ENCODE measurements around the gene POU6F2. TPM values are rescaled to one million over a fixed set of nuclear protein-coding genes. Genes with fewer than 3 reads are reported as not detected.
A peak's percentile ranks its signal among the peaks of the same experiment; 100 is the strongest.

Gene POU6F2
- total RNA-seq, 1 donor from 2014 or later: 0.04 TPM

DNA sequence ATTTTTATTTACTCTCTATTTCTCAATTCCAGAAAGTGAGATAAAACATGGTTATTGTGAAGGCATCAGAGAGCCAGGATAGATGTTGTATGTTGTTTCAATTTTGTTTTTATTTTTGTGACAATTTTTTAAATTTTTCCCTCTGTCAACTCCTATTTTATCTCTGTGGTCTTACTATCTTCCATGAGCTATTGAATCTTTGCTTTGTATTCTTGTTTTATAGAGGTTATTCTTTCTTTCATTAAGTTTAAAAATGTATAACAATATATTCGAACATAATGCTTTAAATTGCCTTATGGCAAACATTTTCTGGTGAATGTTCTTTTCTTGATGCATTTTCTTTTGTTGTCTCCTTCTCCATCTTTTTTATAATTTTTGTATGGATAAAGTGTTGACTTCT, 78.4 kb downstream of the POU6F2 start:
- H3K36me3 ChIP-seq (ENCODE audit: control insufficient read depth, insufficient read depth, low read length): no peaks in the 10 kb centered on the region
- no peak for DNase-seq (ENCODE audit: low read depth)
- H3K27me3 ChIP-seq (ENCODE audit: control insufficient read depth, insufficient read depth, low read length): no peaks in the 10 kb centered on the region
- TF ChIP-seq, protein P1, sequence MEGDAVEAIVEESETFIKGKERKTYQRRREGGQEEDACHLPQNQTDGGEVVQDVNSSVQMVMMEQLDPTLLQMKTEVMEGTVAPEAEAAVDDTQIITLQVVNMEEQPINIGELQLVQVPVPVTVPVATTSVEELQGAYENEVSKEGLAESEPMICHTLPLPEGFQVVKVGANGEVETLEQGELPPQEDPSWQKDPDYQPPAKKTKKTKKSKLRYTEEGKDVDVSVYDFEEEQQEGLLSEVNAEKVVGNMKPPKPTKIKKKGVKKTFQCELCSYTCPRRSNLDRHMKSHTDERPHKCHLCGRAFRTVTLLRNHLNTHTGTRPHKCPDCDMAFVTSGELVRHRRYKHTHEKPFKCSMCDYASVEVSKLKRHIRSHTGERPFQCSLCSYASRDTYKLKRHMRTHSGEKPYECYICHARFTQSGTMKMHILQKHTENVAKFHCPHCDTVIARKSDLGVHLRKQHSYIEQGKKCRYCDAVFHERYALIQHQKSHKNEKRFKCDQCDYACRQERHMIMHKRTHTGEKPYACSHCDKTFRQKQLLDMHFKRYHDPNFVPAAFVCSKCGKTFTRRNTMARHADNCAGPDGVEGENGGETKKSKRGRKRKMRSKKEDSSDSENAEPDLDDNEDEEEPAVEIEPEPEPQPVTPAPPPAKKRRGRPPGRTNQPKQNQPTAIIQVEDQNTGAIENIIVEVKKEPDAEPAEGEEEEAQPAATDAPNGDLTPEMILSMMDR (IDR thresholded peaks at IDR 0.05; ENCODE audit: insufficient read depth, low read length, poor library complexity, severe bottlenecking): no peak
- no peak overlapping the region for H3K4me3 ChIP-seq (ENCODE audit: low read depth, low read length)

DNA sequence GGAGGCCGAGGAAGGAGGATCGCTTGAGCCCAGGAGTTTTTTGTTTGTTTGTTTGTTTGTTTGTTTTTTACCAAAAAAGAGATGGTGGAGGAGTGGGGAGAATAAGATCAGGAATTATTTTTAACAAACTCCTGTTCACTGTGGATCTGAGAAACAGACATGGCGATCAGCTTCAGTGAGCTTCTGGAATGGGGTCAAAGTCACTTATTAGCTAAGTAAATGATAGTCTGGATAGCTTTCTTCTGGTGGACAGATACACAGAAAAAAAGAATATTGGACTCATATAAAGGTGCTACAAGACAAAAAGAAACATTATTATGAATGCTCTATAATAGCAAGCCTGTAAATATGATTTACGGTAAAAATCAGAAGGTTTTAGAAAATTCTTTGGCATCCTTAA, 85.1 kb downstream of the POU6F2 start:
- TF ChIP-seq, protein P1 (IDR thresholded peaks at IDR 0.05; ENCODE audit: insufficient read depth, low read length, poor library complexity, severe bottlenecking): no peak
- peak; percentile 26 for DNase-seq (ENCODE audit: low read depth)
- H3K4me3 ChIP-seq (ENCODE audit: low read depth, low read length): no peak overlapping the region
- H3K27me3 ChIP-seq (ENCODE audit: control insufficient read depth, insufficient read depth, low read length): no peaks in the 10 kb centered on the region
- H3K36me3 ChIP-seq (ENCODE audit: control insufficient read depth, insufficient read depth, low read length): no peaks in the 10 kb centered on the region

DNA sequence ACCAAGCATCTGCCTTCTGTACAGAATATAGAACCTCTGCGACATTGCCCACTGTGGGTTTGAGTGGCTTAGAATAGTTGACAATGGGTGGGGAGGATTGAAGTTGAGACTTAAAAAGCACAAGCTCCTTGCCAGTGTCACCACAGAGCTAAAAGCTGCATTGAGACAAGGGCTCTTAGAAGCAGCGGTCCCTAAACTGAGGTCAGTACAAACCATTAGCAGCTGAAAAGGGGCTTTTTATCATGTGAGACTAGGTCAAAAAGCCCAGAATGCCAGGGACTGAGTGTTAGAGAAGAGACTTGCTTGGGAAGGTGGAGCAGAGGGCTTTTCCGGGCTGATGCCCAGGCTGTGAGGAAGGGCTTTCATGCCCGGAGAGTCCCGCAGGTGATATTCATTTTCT, 91.3 kb downstream of the POU6F2 start:
- no peak for DNase-seq (ENCODE audit: low read depth)
- Histone ChIP-seq H3K27me3 (ENCODE audit: control insufficient read depth, insufficient read depth, low read length) (no peaks in the 10 kb centered on the region), H3K36me3 (ENCODE audit: control insufficient read depth, insufficient read depth, low read length) (no peaks in the 10 kb centered on the region), H3K4me3 (ENCODE audit: low read depth, low read length) (no peak overlapping the region)
- TF ChIP-seq, protein P1 (IDR thresholded peaks at IDR 0.05; ENCODE audit: insufficient read depth, low read length, poor library complexity, severe bottlenecking): no peak

DNA sequence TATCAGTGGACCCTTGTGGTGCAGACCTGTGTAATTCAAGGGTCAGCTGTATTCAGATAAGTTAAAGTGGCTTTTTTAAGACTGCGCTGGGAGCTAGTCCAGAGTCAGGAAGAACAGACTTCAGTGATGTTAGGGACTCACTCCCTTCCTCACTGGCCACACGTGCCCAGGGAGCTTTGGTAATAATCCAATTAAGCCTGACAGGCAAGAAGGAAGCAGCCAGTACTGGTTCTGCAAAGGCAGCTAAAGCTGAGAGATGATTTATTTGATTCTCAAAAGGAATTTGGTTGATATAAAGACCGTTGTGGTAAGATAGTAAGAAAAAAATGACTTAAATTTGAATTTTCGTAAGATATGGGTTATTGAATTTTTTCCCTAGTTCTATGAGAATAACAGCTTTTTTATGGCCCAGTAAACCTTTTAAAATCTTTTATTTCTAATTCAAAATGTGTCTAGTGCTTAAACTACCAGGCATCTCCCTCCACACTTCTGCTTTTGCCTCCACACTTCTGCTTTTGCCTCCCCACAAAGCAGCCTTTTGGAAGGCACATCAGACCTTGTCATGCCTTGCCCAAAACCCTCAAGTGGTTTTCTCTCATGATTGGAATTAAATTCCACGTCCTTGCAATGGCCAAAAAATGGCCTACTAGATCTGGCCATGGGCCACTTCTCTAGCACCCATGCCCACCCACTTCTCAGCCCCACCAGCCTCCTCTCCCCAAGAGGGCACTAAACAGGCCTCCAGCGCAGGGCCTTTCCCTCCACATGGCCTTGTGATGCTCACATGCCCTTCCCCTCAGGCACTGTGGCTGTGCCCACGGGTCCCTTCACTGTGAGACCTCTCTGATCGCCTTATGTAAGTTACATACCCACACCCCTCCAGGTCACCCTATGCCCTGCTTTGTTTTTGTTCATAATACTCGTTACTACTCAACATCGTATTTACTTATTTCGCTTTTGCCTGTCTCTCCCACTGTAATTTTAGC, 92.5 kb downstream of the POU6F2 start:
- Histone ChIP-seq H3K27me3 (ENCODE audit: control insufficient read depth, insufficient read depth, low read length) (no peaks in the 10 kb centered on the region), H3K4me3 (ENCODE audit: low read depth, low read length) (no peak overlapping the region), H3K36me3 (ENCODE audit: control insufficient read depth, insufficient read depth, low read length) (no peaks in the 10 kb centered on the region)
- DNase-seq (ENCODE audit: low read depth): no peak
- TF ChIP-seq, protein P1 (IDR thresholded peaks at IDR 0.05; ENCODE audit: insufficient read depth, low read length, poor library complexity, severe bottlenecking): no peak

DNA sequence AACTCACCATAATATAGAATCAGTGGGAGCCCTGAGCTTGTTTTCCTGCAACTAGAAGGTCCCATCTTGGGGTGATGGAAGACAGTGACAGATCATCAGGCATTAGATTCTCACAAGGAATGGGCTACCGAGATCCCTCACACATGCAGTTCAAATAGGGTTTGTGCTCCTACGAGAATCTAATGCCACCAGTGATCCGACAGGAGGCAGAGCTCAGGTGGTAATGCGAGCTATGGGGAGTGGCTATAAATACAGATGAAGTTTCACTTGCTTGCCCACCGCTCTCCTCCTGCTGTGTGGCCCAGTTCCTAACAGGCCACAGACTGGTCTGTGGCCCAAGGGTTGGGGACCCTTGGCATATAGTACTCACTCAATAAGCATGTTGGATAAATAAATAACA, 93.4 kb downstream of the POU6F2 start:
- DNase-seq (ENCODE audit: low read depth): no peak
- TF ChIP-seq, protein P1 (IDR thresholded peaks at IDR 0.05; ENCODE audit: insufficient read depth, low read length, poor library complexity, severe bottlenecking): no peak
- H3K36me3 ChIP-seq (ENCODE audit: control insufficient read depth, insufficient read depth, low read length): no peaks in the 10 kb centered on the region
- no peak overlapping the region for H3K4me3 ChIP-seq (ENCODE audit: low read depth, low read length)
- H3K27me3 ChIP-seq (ENCODE audit: control insufficient read depth, insufficient read depth, low read length): no peaks in the 10 kb centered on the region
